WI38 (cell line): ENCODE measurements around the gene CCDC12.

ENCODE experiments used
- H3K4me3 ChIP-seq: 2 replicates; pipeline ENCODE4 v1.5.1; 2011; ENCODE audit warnings: low read depth, mild to moderate bottlenecking, control low read depth, low read length
- CTCF ChIP-seq: IDR thresholded peaks from 2 replicates; pipeline ENCODE4 v1.5.1; 2012; ENCODE audit warnings: low read depth, mild to moderate bottlenecking, control low read depth, low read length

The CCDC12 gene

GRCh38 chr3:47016934-47017435 is 40.4 kb upstream of the CCDC12 start:
- no peak overlapping the region for H3K4me3 ChIP-seq
- TF ChIP-seq CTCF, result no peak

- TF ChIP-seq CTCF, result no peak
- H3K4me3 ChIP-seq, result no peak overlapping the region
These were observed 39.8 kb upstream of the CCDC12 start for GRCh38 chr3:47016086-47016933.

GRCh38 chr3:47015151-47015550 is 38.6 kb upstream of the CCDC12 start:
- H3K4me3 ChIP-seq, result no peak overlapping the region
- no peak for TF ChIP-seq CTCF

- no peak for TF ChIP-seq CTCF
- H3K4me3 ChIP-seq, result no peak overlapping the region
These were observed 37.5 kb upstream of the CCDC12 start for GRCh38 chr3:47014036-47014435.

- no peak for TF ChIP-seq CTCF
- no peak overlapping the region for H3K4me3 ChIP-seq
These were observed 36.7 kb upstream of the CCDC12 start for GRCh38 chr3:47013231-47013630.

GRCh38 chr3:47012342-47013230 is 36.0 kb upstream of the CCDC12 start:
- TF ChIP-seq CTCF, result no peak
- no peak overlapping the region for H3K4me3 ChIP-seq
